MV-4-11 (cell line): ENCODE data around the gene PAK4.
A peak's percentile ranks its signal among the peaks of the same experiment; 100 is the strongest.
"Not testable (repeated sequence)": the region's sequence is repeated elsewhere in the genome, so short reads cannot be mapped to it uniquely, and the experiment has no call there.

Experiments used
- DNase-seq: peaks from one replicate; lab custom pipeline; 2025; lab: John Stamatoyannopoulos, UW

PAK4 gene

DNA sequence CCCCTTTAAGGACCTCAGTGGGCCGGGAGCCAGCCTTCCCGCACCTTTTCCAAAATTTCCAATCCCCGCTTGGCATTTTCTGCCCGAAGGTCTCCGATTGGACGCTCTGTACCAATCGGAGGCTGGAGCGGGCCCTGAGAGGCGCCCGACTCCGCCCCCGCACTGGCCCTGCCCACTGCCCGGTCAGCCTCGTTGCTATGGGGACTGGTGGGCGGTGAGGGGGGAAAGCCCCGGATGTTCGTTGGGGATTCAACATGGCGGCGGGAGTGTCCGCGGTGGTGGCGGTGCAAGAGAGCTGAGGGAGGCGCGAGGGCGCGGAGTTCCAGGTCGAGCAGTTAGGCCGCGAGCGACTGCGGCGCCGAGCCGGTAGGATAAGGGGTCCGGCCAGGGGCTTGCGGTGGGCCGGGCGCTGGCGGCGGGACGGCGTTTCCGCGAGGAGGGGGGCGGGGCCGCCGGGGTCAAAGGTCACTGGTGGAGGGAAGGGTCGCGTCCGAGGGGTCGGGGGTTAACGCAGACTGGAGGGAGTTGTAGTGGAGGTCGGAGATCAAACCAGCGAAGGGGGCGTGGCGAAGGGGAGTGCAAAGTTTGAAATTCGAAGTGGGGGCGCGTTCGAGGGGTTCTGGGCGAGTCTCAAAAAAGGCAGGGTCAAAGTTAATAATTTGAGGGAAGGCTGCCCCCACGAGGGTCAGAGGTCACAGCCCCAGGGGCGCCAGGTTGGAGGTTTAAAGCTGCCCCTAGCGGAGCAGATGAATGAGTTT lies at the start of gene PAK4:
PAK4 (plus strand) TSS at position 233 of the 758 bp plus-strand sequence. CDS start 43,768 bp downstream, outside the sequence.
- DNase-seq = peak; percentile 98

DNA sequence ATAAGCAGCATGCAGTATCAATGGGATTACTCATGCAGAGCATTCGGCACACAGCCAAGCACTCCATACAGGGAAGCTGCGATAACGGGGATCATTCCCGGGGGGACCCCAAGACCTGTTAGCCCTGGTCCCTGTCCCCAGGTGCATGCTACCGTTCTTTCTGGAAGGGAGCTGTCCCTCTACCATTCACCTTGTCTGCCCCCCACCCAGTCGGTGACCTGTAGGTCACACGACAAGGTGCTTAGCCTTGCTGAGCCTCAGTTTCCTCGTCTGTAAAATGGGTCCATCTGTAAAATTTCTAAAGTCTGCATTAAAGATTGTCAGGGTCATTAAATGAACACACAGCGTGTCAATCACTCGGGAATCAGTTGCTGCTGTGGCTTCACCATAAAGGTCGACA lies 48.3 kb upstream of the PAK4 start:
- no peak for DNase-seq

DNA sequence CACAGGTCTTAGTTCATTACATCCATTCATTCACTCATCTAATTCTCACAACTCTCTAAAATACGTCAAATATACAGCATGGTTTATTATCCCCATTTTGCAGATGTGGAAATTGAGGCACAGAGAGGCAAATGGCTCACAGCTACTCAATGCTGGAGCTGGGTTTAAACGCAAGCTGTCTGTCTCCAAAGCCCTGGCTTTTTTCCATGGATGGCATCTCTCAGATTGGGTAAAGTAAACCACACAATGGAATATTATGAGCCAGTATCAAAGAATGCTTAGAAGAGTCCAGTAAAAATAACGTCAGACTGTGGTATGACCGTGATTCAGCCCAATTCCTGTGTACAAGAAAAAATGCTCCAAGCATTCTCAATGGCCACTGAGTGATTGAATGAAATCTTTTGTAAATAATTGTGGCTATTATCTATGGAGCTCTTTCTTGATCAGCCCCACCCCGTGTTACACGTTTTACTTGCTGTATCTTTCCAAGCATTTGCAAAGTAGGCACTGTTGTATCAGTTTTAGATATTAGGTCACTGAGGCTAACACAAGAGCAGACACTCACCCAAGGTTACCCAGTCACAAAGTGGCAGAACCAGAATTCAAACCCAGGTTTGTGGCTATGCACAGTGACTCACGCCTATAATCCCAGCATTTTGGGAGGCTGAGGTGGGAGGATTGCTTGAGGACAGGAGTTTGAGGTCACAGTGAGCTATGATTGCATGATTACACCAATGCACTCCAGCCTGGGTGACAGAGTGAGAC lies 47.0 kb upstream of the PAK4 start:
- no peak for DNase-seq

DNA sequence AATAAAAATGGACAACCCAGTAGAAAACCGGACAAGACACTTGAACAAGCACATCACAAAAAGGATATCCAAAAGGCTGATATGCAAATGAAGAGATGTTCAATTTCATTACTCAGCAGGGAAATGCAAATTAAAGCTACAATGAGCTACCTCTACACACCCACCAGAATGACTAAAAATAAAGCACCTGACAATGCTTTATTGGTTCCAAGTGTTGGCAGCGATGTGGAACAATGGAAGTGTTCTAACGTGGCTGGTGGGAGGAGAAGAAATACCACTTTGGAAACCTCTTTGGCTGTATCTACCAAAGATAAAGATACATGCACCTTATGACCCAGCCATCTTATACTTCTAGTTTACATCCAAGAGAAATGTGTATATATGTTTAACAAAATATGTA lies 45.2 kb upstream of the PAK4 start:
- no peak for DNase-seq

DNA sequence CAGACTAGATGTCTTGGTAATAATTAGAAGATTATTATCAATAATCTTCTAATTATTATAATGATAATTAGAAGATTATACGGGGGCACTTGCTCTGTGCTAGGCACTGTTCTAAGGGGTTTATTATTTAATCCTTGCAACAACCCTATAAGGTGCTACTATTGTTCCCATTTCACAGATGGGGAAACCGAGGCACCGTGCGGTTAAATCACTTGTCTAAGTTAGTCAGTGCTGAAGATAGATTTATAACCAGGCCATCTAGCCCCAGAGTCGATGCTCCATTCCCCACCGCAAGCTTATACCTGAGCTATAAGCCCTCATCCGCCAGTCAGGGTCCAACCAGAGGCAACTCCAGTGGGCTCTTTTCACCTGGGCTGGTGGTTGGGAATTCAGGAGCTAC lies 43.4 kb upstream of the PAK4 start:
- DNase-seq = no peak

DNA sequence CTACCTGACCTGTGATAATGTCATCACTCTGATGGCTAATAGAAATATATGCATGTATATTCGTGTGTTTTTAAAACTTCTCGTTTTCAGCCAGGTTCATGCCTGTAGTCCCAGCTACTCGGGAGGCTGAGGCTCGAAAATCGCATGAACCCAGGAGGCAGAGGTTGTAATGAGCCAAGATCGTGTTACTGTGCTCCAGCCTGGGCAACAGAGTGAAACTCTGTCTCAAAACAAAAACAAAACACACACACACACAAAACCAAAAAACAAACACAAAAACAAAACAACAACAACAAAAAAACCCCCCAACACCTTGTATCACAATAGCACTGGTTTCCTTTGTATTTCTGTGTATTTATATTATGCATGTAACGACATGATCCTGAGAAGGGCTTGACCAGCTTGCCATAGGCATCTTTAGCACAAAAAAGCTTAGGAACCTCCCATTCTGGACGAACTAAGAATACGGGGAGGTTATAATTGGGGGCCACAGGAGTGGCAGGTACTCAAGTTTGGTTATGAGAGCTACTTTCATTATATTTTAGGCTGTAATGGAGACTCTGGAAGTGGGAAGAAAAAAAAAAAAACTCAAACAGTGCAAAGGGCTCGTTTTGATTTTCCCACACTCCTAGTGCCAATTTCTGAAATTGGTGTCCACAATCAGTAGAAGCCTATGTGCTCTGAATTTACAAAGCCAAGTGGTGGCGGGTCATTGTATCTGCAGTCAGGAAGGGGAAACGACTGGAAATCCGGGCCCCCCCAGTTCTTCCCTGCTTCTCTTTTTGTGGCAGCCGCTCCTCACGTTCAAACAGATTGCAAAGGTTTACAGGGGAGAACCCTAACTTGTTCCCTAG lies 42.6 kb upstream of the PAK4 start:
- DNase-seq = no peak

DNA sequence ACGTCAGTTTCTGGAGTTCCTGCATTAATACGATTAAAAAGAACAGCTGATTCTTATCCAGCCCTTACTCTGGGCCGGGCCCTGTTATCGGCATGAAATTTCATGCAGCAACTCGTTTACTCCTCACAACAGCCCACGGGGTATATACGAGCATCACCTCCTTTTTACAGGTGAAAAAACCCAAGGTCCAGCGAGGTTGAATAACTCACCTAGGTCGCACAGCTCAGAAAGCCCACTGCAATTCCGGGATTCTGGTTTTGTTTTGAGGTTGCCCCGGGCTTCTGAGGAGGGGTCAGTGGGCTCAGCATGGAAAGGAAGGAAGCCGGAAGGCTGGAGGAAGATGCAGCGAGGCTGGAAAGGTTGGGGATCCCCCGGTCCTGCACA lies 42.0 kb upstream of the PAK4 start:
- DNase-seq = no peak

DNA sequence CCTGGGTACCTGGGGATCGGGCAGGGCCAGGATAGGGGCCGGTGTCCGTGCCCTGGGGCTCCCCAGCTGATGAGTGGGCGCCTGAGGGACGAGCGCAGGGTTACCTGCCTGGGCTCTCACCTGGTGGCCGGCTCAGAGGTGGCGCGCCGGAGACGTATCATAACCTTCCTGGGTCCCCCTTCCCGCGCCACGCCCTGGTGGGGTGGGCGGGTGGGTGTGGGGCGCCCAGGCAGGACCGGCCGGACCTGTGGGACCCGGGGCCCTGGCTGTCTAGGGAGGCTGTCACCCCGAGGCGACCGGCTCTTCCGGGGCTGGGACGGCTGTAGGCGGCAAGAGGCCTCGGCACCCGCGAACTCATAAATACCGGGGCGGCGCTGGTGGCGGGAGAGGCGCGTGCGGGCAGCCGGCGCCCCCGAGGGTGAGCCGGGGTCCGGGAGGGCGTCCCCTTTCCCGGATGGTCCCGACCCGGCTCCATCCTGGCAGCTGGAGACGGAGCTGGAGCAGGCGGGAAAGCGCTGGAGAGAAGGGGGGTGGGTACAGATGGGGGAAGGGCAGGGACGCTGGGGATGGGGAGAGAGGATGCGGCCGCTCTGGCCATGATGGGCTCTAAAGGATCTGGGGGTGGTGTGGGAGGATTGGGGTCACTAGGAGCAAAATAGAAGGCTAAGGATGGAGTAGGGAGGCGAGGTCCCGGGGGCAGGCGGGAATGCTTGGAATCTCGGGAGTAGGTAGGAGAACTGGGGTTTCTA lies 41.4 kb upstream of the PAK4 start, which contains the start of gene ACP7:
ACP7 (plus strand) TSS at position 386 of the 749 bp plus-strand sequence. CDS start 902 bp downstream, outside the sequence.
- DNase-seq = no peak

DNA sequence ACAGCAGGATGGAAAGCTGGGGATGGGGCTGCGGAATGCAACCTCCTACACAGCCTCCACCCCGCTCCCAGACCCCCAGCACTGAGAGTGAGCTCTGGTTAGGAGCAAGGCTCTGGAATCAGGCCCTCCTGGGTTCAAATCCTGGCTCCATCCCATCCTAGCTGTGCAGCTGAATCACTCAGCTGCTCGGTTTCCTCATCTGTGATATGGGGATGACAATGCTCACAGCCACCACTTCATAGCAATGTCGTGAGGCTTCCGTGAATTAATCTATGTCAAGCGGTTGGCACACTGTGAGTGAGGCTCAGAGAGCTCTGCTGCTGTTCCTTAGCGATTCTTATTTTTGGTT lies 40.9 kb upstream of the PAK4 start:
- no peak for DNase-seq

DNA sequence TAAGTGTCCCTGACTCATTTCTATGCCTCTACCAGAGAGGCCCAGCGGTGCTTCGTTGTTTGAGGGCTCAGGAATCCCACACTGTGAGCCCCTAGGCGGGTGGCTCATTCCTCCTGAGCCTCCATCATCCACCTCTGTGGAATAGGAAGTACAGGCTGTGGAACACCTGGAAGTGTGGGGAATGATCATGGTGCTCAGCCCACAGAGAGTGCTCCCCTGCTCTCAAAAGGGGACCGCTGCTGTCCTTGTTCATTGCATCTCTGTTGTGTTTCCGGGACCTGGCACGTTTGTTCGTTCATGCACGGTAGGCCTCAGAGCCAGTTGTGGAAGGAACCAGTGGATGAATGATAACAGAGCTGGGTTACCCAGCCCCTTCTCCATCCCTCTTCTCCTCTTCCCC lies 40.2 kb upstream of the PAK4 start:
- no peak for DNase-seq

DNA sequence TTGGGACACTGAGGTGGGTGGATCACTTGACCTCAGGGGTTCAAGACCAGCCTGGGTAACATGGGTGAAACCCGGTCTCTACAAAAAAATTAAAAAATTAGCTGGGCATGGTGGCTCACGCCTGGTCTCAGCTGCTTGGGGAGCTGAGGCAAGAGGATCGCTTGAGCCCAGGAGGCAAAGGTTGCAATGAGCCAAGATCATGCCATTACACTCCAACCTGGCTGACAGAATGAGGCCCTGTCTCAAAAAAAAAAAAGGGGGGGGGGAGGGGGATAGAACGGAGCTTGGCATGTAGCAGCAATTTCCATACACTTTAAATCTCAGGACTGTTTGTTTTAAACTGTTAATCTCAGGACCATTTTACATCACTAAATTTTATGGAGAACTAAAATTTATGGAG lies 39.2 kb upstream of the PAK4 start:
- DNase-seq = no peak

DNA sequence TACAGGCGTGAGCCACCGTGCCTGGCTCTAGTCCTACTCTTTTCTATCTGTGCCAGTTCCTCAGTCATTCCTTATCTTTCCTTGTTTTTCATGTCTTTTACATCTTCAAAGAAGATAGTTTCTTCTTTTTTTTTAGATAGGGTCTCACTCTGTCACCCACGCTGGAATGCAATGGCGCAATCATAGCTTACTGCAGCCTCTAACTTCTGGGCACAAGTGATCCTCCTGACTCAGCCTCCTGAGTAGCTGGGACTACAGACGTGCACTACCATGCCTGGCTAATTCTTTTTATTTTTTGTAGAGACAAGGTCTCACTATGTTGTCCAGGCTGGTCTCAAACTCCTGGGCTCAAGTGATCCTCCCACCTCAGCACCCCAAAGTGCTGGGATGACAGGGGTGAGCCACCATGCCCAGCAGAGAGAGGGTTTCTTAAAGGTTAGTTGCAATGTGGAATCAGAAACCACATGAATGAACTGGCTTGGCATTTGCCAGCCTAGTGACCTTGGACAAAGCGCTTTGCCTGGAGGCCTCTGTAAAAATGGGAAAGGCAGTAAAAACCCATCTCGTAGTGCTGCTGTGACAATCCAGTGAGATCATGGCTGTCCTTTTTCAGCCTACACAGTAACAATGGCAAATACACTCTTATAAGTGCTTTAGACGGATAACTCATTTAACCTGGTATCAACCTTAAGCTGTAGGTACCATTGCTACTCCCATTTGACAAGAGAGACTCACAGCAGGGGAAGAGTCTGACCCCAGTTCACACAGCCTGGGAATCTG lies 37.5 kb upstream of the PAK4 start:
- no peak for DNase-seq

DNA sequence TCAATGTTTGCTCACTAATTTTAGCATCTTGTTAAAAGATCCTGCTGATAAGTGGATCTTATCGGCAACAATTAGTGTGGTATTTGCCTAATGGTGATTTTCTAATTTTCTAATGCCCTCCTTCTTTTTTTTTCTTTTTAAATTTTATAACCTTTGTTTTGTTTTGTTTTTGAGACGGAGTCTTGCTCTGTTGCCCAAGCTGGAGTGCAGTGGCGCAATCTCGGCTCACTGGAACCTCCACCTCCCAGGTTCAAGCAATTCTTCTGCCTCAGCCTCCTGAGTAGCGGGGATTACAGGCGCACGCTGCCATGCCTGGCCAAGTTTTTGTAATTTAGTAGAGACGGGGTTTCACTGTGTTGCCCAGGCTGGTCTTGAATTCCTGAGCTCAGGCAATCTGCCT lies 35.6 kb upstream of the PAK4 start:
- not testable (repeated sequence) for DNase-seq

DNA sequence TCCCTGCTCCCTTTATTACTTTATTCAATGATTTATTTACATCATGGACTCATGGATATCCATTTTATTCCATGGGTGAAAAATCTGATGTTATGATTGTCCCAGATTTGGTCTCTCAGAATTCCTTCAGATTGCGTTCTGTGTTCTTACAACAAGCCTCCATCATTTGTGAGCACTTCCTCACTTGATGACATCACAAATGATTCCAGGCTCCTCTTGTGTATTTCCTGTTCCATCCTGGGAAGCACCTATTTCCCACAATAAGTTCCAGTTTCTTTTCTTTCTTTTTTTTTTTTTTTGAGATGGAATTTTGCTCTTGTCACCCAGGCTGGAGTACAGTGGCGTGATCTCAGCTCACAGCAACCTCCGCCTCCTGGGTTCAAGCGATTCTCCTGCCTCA lies 34.7 kb upstream of the PAK4 start:
- DNase-seq = no peak

DNA sequence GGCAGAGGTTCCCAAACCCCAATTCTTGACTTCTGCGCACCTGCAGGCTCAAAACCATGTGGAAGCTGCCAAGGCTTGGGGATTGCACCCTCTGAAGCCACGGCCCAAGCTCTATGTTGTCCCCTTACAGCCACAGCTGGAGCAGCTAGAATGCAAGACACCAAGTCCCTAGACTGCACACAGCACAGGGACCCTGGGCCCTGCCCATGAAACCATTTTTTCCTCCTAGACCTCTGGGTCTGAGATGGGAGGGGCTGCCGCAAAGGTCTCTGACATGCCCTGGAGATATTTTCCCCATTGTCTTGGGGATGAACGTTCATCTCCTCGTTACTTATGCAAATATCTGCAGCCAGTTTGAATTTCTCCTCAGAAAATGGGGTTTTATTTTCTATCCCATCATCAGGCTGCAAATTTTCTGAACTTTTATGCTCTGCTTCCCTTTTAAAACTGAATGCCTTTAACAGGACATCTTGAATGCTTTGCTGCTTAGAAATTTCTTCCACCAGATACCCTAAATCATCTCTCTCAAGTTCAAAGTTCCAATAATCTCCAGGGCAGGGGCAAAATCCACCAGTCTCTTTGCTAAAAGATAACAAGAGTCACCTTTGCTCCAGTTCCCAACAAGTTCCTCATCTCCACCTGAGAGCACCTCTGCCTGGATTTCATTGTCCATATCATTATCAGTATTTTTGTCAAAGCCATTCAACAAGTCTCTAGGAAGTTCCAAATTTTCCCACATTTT lies 29.6 kb upstream of the PAK4 start:
- DNase-seq = not testable (repeated sequence)

DNA sequence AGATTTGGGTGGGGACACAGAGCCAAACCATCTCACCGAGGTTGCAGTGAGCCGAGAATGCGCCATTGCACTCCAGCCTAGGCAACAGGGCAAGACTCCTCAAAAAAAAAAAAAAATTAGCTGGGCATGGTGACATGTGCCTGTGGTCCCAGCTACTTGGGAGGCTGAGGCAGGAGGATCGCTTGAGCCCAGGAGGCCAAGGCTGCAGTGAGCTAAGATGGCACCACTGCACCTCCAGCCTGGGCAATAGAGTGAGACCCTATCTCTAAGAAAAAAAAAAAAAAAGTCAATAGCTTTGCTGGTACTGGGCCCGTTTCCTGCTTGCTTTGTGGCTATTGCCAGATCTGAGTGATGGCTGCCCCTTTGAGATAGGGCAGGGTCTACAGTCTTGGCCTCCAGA lies 28.3 kb upstream of the PAK4 start:
- no peak for DNase-seq

DNA sequence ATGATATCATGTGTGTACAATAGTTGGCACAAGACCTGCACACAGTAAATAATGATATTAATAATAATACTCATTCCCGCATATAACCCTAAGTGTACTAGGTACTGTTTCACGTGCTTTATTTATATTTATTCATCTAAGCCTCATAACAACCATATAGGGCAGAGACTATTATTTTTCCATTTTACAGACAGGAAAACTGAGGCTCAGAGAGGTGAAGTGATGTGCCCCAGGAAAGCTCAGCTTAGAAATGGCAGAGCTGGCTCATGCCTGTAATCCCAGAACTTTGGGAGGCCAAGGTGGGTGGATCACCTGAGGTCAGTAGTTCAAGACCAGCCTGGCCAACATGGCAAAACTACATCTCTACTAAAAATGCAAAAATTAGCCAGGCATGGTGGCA lies 27.9 kb upstream of the PAK4 start:
- DNase-seq = no peak

DNA sequence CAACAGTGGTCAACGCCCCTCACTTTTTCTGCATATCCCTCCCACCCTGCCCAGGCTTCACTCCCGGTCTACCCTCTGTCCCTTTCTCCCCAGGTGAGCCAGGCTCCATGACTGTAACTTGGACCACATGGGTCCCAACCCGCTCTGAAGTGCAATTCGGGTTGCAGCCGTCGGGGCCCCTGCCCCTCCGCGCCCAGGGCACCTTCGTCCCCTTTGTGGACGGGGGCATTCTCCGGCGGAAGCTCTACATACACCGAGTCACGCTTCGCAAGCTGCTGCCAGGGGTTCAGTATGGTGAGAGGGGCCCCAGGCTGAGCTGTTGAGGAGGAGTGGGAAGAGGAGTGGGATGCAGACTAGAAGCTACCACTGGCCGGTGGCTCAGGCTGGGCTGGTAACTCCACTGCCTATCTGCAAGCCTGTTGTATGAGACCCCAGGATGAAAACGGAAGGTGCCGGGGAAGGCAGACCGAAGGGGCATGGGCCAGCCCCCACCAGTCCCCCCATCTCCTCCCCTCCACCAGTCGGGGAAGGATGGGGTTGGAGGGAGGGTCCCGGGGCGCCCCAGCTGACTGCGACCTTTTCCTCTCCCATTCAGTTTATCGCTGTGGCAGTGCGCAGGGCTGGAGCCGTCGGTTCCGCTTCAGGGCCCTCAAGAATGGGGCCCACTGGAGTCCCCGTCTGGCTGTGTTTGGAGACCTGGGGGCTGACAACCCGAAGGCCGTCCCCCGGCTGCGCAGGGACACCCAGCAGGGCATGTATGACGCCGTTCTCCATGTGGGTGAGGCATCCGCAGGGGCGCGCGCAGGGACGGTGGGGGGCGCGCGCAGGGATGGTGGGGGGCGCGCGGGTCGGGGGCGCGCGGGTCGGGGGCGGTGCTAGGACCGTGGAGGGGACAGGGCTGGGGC lies 27.0 kb upstream of the PAK4 start:
- no peak for DNase-seq

DNA sequence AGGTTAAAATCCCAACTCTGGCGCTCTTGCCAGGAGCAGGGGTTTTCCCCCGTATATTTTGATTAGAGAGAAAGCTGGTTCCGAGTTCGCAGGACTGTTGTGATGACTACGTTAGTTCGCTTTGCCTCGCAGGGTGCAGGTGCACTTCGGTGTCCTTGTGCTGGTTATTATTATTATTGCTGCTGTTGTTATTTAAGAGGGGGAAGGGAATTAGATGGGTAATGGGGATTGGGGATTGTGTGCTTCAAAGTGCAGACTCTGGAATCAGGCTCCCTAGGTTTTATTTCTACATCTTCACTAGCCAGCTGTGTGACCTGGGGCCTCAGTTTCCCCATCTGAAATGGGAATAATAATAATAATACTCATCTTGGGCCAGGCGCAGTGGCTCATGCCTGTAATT lies 26.2 kb upstream of the PAK4 start:
- DNase-seq = no peak
